IMR-90 (cell line): Measurements from ENCODE around the gene GLB1L.

Experiments
- CTCF ChIP-seq: conservative IDR thresholded peaks from 2 replicates; pipeline ENCODE4 v1.5.1; 2012; ENCODE audit warnings: mild to moderate bottlenecking, low read depth, low read length, improper control_type of control experiment
- MAFK ChIP-seq: IDR thresholded peaks from 2 replicates; pipeline ENCODE4 v1.6.1; 2012; ENCODE audit warnings: low read depth, low read length, improper control_type of control experiment
- POLR2A ChIP-seq: IDR thresholded peaks from 2 replicates; pipeline ENCODE4 v1.6.1; 2012; ENCODE audit warnings: mild to moderate bottlenecking, low read depth, low read length

- TF ChIP-seq MAFK (no peak), POLR2A (no peak), CTCF (no peak)
Observed at GRCh38 chr2:219199470-219200211, 45.6 kb downstream of the GLB1L start.
